Measurements from ENCODE around the gene PRPH2.
"Not testable (repeated sequence)": the region's sequence is repeated elsewhere in the genome, so short reads cannot be mapped to it uniquely, and the experiment has no call there.

The PRPH2 gene

GRCh38 chr6:42740725-42741124 lies 18.3 kb upstream of the PRPH2 start:
- DNase-seq: no peak

- no peak for DNase-seq
Observed at GRCh38 chr6:42735976-42736375, 13.6 kb upstream of the PRPH2 start.

- not testable (repeated sequence) for DNase-seq
Observed at GRCh38 chr6:42733867-42734481, 11.6 kb upstream of the PRPH2 start.

- no peak for DNase-seq
Observed at GRCh38 chr6:42729731-42730130, 7.3 kb upstream of the PRPH2 start.

DNA sequence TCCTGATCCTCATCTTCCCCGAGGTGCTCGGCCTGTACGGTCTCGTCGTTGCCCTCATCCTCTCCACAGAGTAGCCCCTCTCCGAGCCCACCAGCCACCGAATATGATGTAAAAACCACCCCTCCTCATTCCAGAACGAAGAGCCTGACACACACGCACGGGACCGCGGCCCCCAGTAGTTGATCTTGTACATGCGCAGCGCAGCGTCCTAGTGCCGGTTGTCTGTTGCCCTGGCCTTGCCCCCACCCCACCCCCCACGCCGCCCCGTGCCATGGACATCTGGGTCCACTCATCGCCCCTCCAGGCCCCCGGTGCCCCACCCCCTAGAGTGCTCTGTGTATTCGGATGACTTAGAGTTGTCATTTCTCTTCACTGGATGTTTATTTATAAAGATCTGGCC lies 5.2 kb upstream of the PRPH2 start:
- DNase-seq: no peak

- DNase-seq: peak; percentile 85
Observed at GRCh38 chr6:42727087-42727611, 4.8 kb upstream of the PRPH2 start.

DNA sequence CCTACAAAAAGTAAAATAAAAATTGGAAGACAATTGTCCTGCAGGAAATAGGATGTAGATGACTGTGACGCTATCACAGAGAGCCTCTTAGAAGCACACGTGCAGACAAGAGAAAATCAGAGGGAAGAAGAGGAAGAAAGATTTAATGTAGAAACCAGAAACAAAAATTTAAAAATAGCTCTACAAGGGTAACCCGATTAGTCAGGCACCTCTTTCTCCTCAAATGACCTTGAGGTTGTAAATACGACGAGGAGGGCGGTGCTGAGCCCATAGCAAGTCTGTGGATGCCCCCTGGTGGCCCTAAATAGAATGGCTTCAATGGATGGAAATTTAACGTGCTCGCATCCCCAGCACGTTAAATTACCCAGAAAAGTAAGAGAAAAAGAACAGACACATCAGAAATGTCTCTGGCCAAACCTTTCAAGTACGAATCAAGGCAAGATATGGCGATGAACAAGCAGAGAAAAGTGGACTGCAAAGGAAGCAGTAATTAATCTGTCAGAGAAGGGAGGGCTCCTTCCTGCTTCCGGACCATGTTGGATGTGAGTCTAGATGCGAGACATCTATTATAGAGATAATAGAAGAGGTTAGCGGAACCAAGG lies 4.2 kb upstream of the PRPH2 start:
- peak; percentile 95 for DNase-seq

DNA sequence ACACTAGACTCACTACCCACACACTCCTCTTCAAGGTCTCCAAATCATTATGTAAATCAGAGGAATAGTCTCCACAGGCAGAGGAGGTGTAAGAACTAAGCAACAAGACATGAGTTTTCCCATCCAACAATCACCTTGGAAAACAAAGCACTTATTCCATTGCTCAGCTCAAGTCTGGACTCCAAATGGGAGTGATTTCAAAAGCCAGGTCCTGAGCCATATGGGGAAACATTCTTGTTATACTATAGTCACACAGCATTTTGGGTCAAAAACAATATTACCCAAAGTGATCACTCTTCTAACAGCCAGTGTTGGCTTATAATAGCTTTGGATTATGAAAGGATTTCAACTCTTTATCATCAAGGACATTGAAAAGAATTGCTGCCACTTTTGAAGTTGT lies 3.6 kb upstream of the PRPH2 start:
- DNase-seq: no peak

- no peak for DNase-seq
Observed at GRCh38 chr6:42724825-42725224, 2.4 kb upstream of the PRPH2 start.

GRCh38 chr6:42720739-42721138 lies 1.7 kb downstream of the PRPH2 start:
- no peak for DNase-seq

DNA sequence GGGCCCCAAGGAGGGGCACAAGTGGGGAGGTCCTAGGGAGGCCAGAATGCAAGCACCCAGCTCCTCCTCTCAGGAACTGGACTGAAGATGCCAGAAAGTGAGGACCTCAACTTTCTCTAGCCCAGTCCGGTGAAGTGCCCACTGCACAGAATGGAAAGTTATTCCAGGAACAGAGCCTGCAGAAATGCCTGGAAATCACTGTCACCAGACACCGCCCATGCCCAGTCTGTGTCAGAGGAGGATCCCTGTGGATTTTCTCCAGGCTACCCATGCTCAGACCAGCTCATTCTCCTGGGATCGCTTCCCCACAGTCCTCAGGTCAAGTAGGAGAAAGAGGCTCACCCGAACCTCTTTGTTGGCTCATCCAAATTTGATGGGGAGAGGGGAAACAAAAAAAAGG lies 6.5 kb downstream of the PRPH2 start:
- no peak for DNase-seq

DNA sequence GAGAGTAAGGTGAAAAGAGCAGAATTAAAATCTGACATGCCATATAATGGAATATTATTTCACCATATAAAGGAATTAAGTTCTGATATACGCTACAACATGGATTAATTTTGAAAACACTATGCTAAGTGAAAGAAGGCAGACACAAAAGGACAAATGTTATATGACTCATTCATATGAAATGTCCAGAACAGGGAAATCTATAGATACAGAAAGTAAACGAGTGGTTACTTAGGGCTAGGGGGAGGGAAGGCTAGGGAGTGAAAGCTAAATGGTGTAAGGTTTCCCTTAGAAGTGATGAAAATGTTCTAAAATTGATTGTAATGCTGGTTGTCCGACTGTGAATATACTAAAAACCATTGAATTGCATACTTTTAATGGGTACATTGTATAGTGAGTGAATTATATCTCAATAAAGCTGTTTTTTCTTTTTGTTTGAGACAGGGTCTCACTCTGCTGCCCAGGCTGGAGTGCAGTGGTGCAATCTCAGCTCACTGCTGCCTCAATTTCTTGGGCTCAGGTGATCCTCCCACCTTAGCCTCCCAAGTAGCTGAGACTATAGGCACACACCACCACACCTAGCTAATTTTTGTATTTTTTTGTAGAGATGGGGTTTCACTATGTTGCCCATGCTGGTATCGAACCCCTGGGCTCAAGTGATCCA lies 8.2 kb downstream of the PRPH2 start:
- DNase-seq: no peak

- DNase-seq: no peak
Observed at GRCh38 chr6:42711930-42712329, 10.5 kb downstream of the PRPH2 start.

DNA sequence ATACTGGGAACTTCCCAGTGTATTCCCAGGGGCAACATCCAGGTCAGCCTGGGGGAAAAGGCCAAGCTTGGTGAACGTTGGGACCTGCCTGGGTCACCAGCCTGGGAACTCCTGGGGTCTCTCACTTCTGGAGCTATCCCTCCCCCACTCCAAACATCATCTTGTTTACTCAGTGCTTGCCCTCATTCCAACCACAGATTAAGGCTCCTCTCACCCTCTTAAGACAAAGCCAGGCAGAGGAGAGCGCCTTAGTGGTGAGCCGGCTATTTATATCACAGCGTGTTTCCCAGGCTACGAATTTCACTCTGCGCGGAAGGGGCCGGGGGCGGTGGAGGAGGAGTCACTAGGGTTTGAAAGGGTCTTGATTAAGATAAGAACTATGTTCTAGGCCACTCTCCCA lies 12.1 kb downstream of the PRPH2 start:
- DNase-seq: peak; percentile 75

GRCh38 chr6:42709871-42710270 lies 12.5 kb downstream of the PRPH2 start:
- DNase-seq: no peak

DNA sequence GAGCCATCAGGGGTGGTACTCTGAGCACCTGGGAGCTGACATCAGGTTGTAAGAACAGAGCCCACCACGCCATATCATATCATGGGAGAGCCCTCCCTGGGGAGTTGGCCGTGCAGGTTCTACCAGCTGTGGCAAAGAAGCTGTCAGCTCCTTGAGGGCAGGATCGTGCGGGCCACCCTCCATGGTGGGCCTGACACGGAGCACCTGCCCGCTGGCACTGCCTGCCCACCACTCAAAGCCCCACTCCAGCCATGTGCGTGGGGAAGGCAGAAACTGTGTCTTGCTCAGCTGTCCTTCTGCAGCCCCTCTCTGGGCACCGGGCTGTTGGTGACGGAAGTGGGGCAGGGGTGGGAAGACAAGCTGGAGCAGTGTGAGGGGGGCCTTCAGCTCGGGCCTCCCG lies 14.3 kb downstream of the PRPH2 start:
- DNase-seq: no peak

DNA sequence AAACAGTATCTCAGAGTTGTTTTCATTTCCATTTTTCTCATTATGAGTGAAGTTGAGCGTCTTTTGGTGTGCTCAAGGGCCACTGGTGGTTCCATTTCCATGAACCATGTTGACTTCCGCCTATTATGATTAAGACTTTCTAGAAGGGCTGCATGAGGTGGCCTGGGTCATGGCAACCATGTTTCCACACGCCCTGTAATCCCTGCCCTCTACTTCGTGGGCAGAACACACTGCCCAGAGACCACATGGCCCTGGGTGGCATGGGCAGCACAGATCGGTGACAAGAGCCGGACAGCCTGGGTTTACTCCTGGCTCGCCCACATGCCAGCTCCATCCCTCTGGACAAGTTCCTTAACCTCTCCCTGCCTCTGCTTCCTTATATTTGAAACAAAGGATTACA lies 14.8 kb downstream of the PRPH2 start:
- DNase-seq: no peak

DNA sequence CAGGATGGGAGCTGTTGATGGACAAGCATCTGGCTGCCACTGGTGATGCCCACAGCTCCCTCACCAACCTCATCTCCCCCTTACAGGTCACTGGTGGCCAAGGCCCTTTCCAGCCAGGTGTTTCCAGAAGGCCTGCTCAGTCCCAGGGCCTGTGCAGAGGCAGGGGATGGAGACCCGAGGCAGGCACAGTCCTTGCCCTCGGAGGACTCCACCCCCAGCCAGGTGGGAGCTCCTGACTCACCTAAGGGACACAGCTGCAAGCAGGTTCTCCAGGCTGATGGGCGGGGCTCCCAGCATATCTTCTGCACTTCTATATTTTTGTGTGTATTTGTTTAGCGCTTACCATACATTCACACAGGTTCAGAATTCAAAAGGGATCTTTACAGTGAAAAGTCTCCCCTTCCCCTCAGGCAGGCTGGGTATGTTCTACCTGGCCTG lies 17.4 kb downstream of the PRPH2 start:
- DNase-seq: no peak

DNA sequence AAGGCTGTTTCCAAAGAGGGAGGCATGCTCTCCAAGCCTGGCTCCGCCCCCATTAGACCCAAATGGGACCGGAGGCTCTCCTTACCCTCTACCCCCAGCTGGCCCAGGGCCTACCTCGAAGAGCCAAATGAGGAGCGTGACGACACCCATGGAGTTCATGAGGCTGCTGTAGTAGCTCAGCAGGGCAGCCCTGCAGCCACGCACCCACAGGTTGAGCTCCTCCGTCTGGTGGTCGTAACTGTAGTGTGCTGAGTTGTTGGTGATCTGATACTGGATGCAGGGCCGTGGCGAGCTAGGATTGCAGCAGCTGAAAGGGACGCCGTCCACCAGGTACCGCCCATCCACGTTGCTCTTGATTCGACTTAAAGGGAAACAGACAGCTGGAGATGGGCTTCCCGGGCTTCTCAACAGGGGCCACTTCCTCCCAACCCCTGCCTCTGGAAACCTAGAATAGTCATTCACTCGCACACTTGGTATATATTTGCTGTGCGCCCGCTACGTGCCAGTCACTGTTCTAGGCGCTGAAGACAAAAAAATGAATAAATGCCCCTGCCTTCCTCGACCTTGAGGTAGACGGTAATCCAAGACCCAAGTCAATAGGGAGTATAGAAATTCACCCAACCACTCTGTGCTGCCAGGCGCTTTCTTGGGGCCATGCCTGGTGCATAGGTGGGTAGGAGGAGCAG lies 18.0 kb downstream of the PRPH2 start:
- peak; percentile 6 for DNase-seq

DNA sequence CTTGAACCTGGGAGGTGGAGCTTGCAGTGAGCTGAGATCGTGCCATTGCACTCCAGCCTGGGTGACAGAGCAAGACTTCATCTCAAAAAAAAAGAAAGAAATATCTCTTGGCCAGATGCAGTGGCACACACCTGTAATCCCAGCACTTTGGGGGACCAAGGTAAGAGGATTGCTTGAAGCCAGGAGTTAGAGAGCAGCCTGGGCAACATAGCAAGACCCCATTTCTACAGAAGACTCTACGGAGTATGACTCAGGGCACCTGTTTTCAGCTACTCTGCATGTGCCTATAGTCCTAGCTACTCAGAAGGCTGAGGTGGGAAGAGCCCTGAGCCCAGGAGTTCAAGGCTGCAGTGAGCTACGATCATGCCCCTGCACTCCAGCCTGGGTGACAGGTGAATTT lies 19.6 kb downstream of the PRPH2 start:
- DNase-seq: not testable (repeated sequence)

DNA sequence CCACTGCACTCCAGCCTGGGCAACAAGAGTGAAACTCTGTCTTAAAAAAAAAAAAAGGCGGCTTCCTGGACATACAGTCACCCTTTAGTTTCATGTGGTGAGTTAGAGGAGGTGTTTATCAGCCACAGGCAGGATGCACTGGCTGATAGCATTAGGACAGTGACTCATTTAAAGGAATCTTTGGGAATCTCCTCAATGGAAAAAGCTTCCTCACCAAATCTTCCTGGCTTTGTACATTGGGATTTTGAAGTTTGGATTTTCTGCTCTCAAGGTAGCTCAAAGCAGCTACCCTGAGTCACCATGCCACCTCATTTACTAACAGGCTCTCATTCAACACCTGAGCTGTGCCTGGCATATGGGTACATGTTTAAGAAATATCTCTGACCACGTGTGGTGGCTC lies 20.2 kb downstream of the PRPH2 start:
- DNase-seq: no peak

- no peak for DNase-seq
Observed at GRCh38 chr6:42698217-42698616, 24.2 kb downstream of the PRPH2 start.

GRCh38 chr6:42697268-42697655 lies 25.1 kb downstream of the PRPH2 start:
- DNase-seq: no peak
